ENCODE data around the gene MYLK. TPM values are rescaled to one million over a fixed set of nuclear protein-coding genes. Genes with fewer than 3 reads are reported as not detected.

The MYLK gene
- total RNA-seq, 2 experiments from 2014 or later = 0.17 TPM; not detected in 1

DNA sequence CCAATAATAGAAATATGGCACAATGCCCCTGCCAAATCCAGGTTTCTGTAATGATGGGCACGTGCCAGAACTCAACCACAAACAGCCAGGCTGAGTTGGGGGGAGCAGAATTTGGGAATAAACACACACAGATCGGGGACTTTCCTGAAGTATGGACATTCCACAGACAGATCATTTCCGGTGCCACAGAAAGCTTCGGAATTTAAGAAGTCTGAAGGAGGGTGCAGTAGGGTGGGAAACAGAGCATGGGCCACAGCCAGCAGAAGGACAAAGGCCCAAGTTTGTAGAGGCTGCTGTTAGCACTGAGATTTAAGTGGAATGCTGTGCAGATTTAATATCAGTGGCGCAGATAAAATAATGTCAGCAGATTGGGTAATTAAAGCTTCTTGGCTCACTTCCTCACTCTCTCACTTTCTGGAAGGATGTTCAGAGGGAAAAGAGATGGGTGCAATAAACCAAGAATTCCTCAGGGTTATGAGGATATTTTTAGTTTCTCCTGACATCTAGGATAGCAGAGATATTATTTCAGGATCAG is 67.4 kb downstream of the MYLK start:
- DNase-seq = no peak
- ChIA-PET POLR2A (no interaction called here), CTCF (no interaction called here)
- no peaks in the 10 kb centered on the region for H3K9me3 Mint-ChIP-seq
- H3K27me3 Mint-ChIP-seq = peaks cover 3% of the 10 kb centered on the region
- no peak overlapping the region for H3K27ac Mint-ChIP-seq
- no peaks in the 10 kb centered on the region for H3K4me1 Mint-ChIP-seq (ENCODE audit: low read depth)
- H3K36me3 Mint-ChIP-seq = no peaks in the 10 kb centered on the region
- intact Hi-C loops (cut with micrococcal nuclease) = no loop called here
- H3K4me3 Mint-ChIP-seq = no peak overlapping the region

DNA sequence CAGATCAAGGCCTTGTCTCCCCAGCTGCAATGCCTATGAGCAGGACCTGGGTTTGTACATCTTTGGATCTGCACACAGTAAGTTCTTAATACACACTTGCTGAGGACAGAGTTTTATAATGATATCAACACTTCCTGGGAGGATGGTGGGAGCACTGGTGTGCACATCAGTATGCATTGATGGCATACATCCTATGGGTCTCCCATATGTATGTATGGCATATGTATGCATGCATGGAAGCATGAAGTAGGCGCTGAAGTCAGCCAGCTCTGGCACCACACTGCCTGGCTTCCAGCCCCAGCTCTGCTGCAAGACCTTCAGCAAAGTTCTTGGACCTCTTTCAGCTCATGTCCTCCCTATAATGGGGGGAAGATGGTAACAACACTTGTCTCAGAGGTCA is 68.2 kb downstream of the MYLK start:
- no peaks in the 10 kb centered on the region for H3K36me3 Mint-ChIP-seq
- H3K9me3 Mint-ChIP-seq = no peaks in the 10 kb centered on the region
- no peak for DNase-seq
- H3K4me1 Mint-ChIP-seq (ENCODE audit: low read depth) = no peaks in the 10 kb centered on the region
- no peak overlapping the region for H3K4me3 Mint-ChIP-seq
- H3K27me3 Mint-ChIP-seq = peaks cover 3% of the 10 kb centered on the region
- ChIA-PET CTCF (interaction anchor here (0.5 kb wide), 1 partner anchor 817 kb away, joined by 3 read pairs; no protein-coding TSS in a partner anchor), POLR2A (no interaction called here)
- no peak overlapping the region for H3K27ac Mint-ChIP-seq
- intact Hi-C loops (cut with micrococcal nuclease) = no loop called here

DNA sequence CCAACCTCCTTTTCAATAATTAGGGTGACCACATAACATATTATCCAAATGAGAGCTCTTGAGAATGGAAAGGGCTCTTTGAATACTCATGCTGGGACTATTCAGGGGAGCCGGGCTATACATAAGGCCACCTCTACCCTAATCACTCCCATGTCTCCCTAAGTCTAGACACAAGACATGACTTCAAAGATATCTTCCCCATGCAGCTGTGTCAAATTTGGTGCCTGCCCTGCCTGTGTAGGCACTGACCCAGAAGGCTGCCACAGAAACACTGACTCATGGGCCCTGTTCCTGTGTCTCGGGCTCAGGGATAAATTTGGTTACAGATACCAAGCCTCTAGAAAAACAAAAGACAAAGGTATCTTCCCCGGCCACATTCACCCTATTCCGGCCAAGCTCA is 70.3 kb downstream of the MYLK start:
- Mint-ChIP-seq H3K36me3 (no peaks in the 10 kb centered on the region), H3K9me3 (no peaks in the 10 kb centered on the region), H3K27me3 (peaks cover 2% of the 10 kb centered on the region), H3K27ac (no peak overlapping the region), H3K4me1 (ENCODE audit: low read depth) (no peaks in the 10 kb centered on the region), H3K4me3 (no peak overlapping the region)
- ChIA-PET POLR2A (no interaction called here), CTCF (no interaction called here)
- no peak for DNase-seq
- intact Hi-C loops (cut with micrococcal nuclease) = no loop called here

DNA sequence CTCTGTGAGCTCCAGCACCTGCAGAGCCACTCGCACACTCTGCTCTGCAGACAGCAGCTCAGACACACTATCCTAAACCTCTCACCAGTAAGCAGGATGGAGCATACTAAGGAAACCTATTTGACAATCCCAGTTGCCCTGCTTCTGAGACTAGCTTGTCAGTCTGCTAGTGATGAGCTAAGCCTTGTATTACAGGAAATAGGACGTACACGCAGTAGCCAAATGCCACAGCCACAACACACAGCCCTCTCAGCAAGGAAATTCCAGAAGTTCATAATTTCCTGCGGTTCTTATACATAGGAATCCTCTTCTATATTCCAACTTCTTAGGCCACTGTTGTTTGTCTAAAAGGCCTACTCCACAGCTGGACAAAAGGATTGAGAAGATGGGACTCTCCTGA is 74.5 kb downstream of the MYLK start:
- Mint-ChIP-seq H3K27ac (no peak overlapping the region), H3K9me3 (no peaks in the 10 kb centered on the region), H3K27me3 (no peaks in the 10 kb centered on the region), H3K4me1 (ENCODE audit: low read depth) (no peaks in the 10 kb centered on the region), H3K36me3 (no peaks in the 10 kb centered on the region), H3K4me3 (no peak overlapping the region)
- CTCF ChIA-PET = no interaction called here
- no peak for DNase-seq
- POLR2A ChIA-PET = no interaction called here
- intact Hi-C loops (cut with micrococcal nuclease) = no loop called here

DNA sequence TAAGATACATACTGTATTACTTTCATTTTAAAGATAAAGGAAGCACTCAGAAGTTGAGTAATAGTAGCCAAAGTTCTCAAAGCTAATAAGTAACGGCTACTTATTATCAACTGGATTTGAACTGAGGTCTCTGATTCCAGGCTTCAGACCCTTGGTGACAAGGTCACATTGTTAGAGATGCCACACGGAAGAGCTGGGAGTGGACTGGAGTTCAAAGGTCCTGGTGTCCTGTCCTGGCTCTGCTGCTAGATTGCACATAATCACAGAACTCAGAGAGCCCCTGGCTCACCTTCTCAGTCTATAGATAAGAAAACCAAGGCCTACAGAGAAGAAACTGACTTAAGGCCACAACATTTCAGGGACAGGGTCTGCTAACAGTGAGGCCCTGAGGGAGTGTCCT is 75.3 kb downstream of the MYLK start:
- DNase-seq = no peak
- intact Hi-C loops (cut with micrococcal nuclease) = no loop called here
- H3K9me3 Mint-ChIP-seq = no peaks in the 10 kb centered on the region
- H3K27me3 Mint-ChIP-seq = no peaks in the 10 kb centered on the region
- ChIA-PET CTCF (no interaction called here), POLR2A (no interaction called here)
- H3K4me1 Mint-ChIP-seq (ENCODE audit: low read depth) = no peaks in the 10 kb centered on the region
- no peak overlapping the region for H3K4me3 Mint-ChIP-seq
- H3K36me3 Mint-ChIP-seq = no peaks in the 10 kb centered on the region
- H3K27ac Mint-ChIP-seq = no peak overlapping the region

DNA sequence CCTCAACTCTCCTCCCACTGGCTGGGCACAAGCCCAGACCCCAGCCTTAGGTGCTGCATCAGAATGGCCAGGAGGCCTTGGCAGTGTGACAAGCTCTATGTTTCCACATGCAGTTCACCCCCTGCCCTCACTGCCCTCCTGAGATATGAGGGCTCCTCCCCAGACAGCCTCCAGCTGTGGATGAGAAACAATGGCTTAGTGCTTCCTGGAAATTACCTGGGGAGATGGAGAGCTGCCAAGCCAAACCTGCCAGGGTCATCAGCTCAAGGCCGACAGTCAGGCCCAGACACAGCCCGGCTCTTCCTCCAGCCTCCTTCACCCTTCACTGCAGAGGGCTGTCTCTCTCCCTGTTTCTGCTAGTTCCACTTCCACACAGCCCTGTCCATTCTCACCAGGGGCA is 76.3 kb downstream of the MYLK start:
- Mint-ChIP-seq H3K9me3 (no peaks in the 10 kb centered on the region), H3K4me3 (no peak overlapping the region), H3K36me3 (no peaks in the 10 kb centered on the region), H3K27ac (no peak overlapping the region), H3K27me3 (no peaks in the 10 kb centered on the region), H3K4me1 (ENCODE audit: low read depth) (no peaks in the 10 kb centered on the region)
- no peak for DNase-seq
- POLR2A ChIA-PET = no interaction called here
- CTCF ChIA-PET = no interaction called here
- intact Hi-C loops (cut with micrococcal nuclease) = no loop called here

DNA sequence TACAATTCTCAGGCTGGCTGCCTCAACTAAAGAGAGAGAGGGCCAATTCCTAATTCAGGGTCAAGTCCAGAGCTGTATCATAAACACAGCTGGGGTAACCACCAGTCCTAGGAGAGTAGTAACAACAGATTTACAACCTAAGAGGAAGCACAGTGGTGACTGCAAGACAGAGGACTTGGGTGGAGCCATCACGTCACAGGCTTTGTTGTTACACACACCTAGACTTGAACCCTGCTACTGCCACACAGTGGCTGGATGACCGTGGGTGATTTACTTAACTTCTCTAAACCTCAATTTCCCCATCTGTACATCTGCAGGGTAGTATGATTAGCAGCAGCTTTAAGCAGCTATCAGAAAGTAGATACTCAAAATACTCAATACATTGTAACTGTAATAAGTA is 78.6 kb downstream of the MYLK start:
- no peak for DNase-seq
- CTCF ChIA-PET = no interaction called here
- intact Hi-C loops (cut with micrococcal nuclease) = no loop called here
- no peak overlapping the region for H3K27ac Mint-ChIP-seq
- no peaks in the 10 kb centered on the region for H3K9me3 Mint-ChIP-seq
- no peaks in the 10 kb centered on the region for H3K27me3 Mint-ChIP-seq
- no peaks in the 10 kb centered on the region for H3K36me3 Mint-ChIP-seq
- H3K4me3 Mint-ChIP-seq = no peak overlapping the region
- POLR2A ChIA-PET = no interaction called here
- no peaks in the 10 kb centered on the region for H3K4me1 Mint-ChIP-seq (ENCODE audit: low read depth)

DNA sequence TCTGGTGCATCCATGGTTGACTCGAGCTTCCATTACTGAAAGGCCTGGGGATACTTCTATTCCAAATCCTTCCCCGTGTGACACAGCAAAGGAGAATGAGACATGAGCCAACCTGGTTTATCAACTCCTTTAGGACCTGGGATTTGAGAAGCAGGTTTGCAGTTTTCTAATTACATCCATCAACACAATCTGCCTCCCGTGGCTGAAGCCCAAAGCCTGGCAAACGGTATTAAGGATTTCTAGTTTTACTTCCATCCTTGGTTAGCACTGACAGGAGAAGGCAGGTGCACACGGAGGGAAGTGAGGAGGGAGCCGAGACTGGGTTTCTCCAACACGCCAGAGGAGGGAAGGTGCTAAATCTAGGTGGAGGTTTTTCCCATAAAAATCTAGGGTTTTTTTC is 79.0 kb downstream of the MYLK start:
- no peaks in the 10 kb centered on the region for H3K36me3 Mint-ChIP-seq
- H3K27ac Mint-ChIP-seq = no peak overlapping the region
- CTCF ChIA-PET = no interaction called here
- DNase-seq = no peak
- POLR2A ChIA-PET = interaction anchor here (0.6 kb wide), 1 partner anchor 49 kb away, joined by 3 read pairs; no protein-coding TSS in a partner anchor
- H3K4me1 Mint-ChIP-seq (ENCODE audit: low read depth) = no peaks in the 10 kb centered on the region
- H3K9me3 Mint-ChIP-seq = no peaks in the 10 kb centered on the region
- H3K4me3 Mint-ChIP-seq = no peak overlapping the region
- intact Hi-C loops (cut with micrococcal nuclease) = no loop called here
- no peaks in the 10 kb centered on the region for H3K27me3 Mint-ChIP-seq

DNA sequence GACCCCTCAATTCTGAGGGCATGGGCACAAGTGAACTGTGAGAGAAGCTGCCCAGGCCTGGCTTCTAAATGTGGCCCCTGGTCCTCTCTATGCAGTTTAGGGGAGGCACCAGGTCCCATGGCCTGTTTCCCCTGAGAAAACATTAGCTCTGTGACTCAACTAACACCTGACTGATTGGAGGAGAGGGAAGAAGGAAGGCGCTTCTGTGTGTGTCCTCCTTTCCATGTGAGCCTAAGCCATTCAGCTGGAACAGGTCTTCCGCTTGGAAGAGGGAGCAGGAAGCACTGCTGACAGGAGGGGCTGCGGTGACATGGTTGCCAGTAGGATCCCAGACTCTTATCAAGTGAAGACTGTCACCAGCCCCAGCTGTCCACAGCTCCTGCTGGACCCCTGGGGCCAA is 79.5 kb downstream of the MYLK start:
- DNase-seq = no peak
- Mint-ChIP-seq H3K4me3 (no peak overlapping the region), H3K36me3 (no peaks in the 10 kb centered on the region), H3K4me1 (ENCODE audit: low read depth) (no peaks in the 10 kb centered on the region), H3K9me3 (no peaks in the 10 kb centered on the region), H3K27ac (no peak overlapping the region), H3K27me3 (no peaks in the 10 kb centered on the region)
- POLR2A ChIA-PET = interaction anchor here (0.6 kb wide), 1 partner anchor 49 kb away, joined by 3 read pairs; no protein-coding TSS in a partner anchor
- intact Hi-C loops (cut with micrococcal nuclease) = no loop called here
- CTCF ChIA-PET = no interaction called here

DNA sequence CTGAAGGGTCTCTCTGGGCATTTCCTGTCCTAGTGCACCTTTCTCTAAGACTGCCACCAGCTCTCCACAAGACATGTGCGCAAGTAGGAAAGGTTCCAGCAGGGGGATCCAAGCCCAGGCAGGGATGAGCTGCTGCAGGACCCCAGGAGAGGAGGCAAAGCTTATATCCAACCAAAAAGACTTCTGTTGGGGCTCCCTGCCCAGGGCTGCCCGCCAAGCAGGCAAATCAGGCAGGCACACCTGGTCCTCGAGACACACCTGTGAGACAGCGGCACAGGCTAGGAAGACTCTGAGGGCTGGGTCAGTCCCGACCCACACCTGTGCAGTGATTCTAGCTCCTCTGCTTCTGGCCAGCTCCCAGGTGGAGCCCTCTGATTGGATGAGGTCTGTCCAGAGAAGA is 80.6 kb downstream of the MYLK start:
- Mint-ChIP-seq H3K9me3 (no peaks in the 10 kb centered on the region), H3K4me1 (ENCODE audit: low read depth) (no peaks in the 10 kb centered on the region), H3K4me3 (no peak overlapping the region), H3K27ac (no peak overlapping the region), H3K36me3 (no peaks in the 10 kb centered on the region), H3K27me3 (no peaks in the 10 kb centered on the region)
- POLR2A ChIA-PET = no interaction called here
- CTCF ChIA-PET = no interaction called here
- intact Hi-C loops (cut with micrococcal nuclease) = no loop called here
- DNase-seq = no peak

DNA sequence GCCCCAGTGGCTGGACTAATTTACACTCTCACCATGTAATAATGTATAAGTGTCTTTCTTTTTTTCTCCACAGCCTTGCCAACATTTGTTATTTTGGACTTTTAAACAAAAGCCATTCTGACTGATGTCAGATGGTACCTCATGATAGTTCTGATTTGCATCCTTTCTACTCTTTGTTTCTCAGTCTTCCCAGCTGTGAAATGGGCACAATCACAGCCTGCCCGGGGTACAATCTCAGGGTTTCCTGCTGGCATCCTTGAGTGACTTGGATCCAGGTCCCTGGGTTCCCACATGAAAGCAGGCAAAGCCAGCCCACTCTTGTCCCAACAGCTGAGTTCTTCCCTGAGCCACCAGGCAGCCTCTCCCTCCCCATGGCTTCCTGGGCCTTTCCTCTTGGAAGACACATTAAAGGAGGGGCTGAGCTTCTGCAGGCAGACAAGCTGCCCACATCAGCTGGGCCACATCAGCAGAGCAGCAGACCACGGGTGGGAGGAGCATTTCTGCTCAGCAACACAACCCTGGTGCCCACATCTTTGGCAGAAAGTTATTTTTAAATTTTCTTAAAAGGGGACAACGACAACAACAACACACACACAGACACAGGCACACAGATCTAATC is 82.0 kb downstream of the MYLK start:
- no peak overlapping the region for H3K4me3 Mint-ChIP-seq
- H3K27ac Mint-ChIP-seq = no peak overlapping the region
- no peaks in the 10 kb centered on the region for H3K9me3 Mint-ChIP-seq
- no peak for DNase-seq
- no peaks in the 10 kb centered on the region for H3K4me1 Mint-ChIP-seq (ENCODE audit: low read depth)
- H3K27me3 Mint-ChIP-seq = no peaks in the 10 kb centered on the region
- no peaks in the 10 kb centered on the region for H3K36me3 Mint-ChIP-seq
- ChIA-PET CTCF (no interaction called here), POLR2A (no interaction called here)
- intact Hi-C loops (cut with micrococcal nuclease) = no loop called here

DNA sequence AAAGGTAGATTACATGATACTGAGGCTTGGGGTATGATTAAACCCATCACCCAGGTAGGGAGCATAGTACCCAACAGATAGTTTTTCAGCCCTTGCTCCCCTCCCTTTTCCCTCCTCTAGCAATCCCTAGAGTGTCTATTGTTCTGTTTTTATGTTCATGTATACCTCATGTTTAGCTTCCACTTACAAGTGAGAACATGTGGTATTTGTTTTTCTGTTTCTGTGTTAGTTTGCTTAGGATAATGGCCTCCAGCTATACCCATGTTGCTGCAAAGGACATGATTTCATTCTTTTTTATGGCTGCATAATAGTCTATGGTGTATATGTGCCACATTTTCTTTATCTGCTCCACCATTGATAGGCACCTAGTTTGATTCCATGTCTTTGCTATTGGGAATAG is 82.7 kb downstream of the MYLK start:
- intact Hi-C loops (cut with micrococcal nuclease) = no loop called here
- Mint-ChIP-seq H3K4me1 (ENCODE audit: low read depth) (no peaks in the 10 kb centered on the region), H3K36me3 (no peaks in the 10 kb centered on the region), H3K9me3 (no peaks in the 10 kb centered on the region), H3K27ac (no peak overlapping the region), H3K27me3 (no peaks in the 10 kb centered on the region), H3K4me3 (no peak overlapping the region)
- DNase-seq = no peak
- POLR2A ChIA-PET = no interaction called here
- CTCF ChIA-PET = no interaction called here

DNA sequence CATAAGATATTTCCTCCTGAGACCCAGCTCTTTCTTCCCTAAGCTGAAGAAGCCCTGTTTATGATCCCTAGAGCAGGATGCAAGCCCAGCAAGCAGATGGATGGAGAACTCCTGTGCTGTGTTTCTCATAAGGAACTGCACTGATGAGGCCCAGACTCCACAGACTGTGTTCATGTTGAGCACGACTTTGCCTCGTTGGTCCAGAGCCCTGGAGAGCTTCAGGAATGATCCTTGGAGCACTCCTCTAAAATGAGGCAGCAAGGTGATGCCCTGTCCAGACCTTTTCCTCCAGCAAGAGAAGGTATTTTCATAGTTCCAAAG is 83.8 kb downstream of the MYLK start:
- POLR2A ChIA-PET = no interaction called here
- Mint-ChIP-seq H3K9me3 (no peaks in the 10 kb centered on the region), H3K4me1 (ENCODE audit: low read depth) (no peaks in the 10 kb centered on the region), H3K27me3 (peaks cover 3% of the 10 kb centered on the region), H3K36me3 (no peaks in the 10 kb centered on the region), H3K27ac (no peak overlapping the region), H3K4me3 (no peak overlapping the region)
- no peak for DNase-seq
- intact Hi-C loops (cut with micrococcal nuclease) = no loop called here
- CTCF ChIA-PET = interaction anchor here (0.7 kb wide), 1 partner anchor 1128 kb away, joined by 3 read pairs; no protein-coding TSS in a partner anchor
